ENCODE measurements around the gene PADI2.

DNA sequence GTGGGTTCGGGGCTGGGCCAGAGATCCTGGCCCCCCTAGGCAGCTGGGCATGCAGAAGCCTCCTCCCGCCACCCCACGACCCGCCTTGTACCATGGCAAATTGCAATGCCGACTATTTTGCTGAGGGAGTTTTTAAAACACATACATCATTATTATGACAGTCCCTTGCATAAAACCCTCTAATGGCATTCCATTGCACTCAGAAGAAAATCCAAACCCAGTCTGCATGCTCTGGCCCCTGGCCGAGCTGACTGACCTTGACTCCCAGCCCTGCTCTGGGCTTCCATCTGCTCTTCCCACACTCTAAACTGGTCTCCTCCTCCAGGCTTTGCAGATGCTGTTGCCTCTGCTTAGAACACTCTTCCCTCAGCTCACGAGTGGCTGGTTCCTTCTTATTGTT is 28.0 kb downstream of the PADI2 start:
- TF ChIP-seq CTCF (conservative IDR thresholded peaks at IDR 0.05; ENCODE audit: low read depth, low read length) (no peak), EZH2 (IDR thresholded peaks at IDR 0.05; ENCODE audit: borderline replicate concordance, low read depth, low read length, poor library complexity, severe bottlenecking) (no peak)
